B cell (primary cell): ENCODE measurements around the gene IL6ST. TPM values are rescaled to one million over a fixed set of nuclear protein-coding genes. Genes with fewer than 3 reads are reported as not detected.

Source experiments
- ATAC-seq: fragments of 200-7000 bp; cut with Tn5 transposase; one replicate; pipeline ENCODE4 v1.10.0; 2021; ENCODE audit warnings: low read depth, mild to moderate bottlenecking, moderate number of reproducible peaks, moderate library complexity
- CTCF ChIA-PET: fragments of 350-600 bp; sonication (Branson Sonifier 250); formaldehyde crosslinking; loops from one replicate; lab custom pipeline; 2021; ENCODE audit warnings: antibody characterized with exemption, inconsistent platforms; lab: Charles Lee
- POLR2A ChIA-PET: fragments of 350-600 bp; sonication (Branson Sonifier 250); formaldehyde crosslinking; loops from one replicate; lab custom pipeline; 2021; ENCODE audit warnings: antibody characterized with exemption; lab: Charles Lee
- DNase-seq: peaks from one replicate; pipeline ENCODE4 v3.0.0; 2013
- H2AFZ ChIP-seq: 2 replicates; pipeline ENCODE4 v1.6.1; 2012; ENCODE audit warnings: mild to moderate bottlenecking, low read depth, low read length; ENCODE audit not compliant: insufficient read depth, poor library complexity, severe bottlenecking
- H3K27ac ChIP-seq, 2 donors: 1 replicate in 1 of 2; 2 replicates in 1 of 2; pipeline ENCODE4 v1.5.1; 2012 to 2013; ENCODE audit warnings: low read length in 2 of 2, mild to moderate bottlenecking in 2 of 2, moderate library complexity in 1 of 2
- H3K27me3 ChIP-seq, 4 experiments: fragments of 200-600 bp in 1 of 4; sonication (generic) in 1 of 4; replicated peaks in 1 of 4; 1 replicate in 2 of 4; 2 replicates in 2 of 4; pipeline versions ENCODE4 v1.6.1 to v1.7.0; 2013 to 2016; ENCODE audit warnings: low read length in 3 of 4, mild to moderate bottlenecking in 2 of 4, mixed read lengths in 1 of 4, moderate library complexity in 1 of 4; ENCODE audit not compliant: insufficient read depth in 4 of 4, control insufficient read depth in 3 of 4; ENCODE audit errors: control extremely low read depth in 1 of 4
- H3K36me3 ChIP-seq, 2 experiments: replicated peaks in 1 of 2; 1 replicate in 1 of 2; 2 replicates in 1 of 2; pipeline versions ENCODE4 v1.6.1 to v1.7.1; 2013; ENCODE audit warnings: low read length in 1 of 2; ENCODE audit not compliant: insufficient read depth in 2 of 2, control insufficient read depth in 1 of 2; ENCODE audit errors: control extremely low read depth in 1 of 2, extremely low read depth in 1 of 2
- H3K4me1 ChIP-seq, 2 donors: fragments of 200-600 bp in 1 of 2; sonication (generic) in 1 of 2; 1 replicate in 1 of 2; 2 replicates in 1 of 2; pipeline versions ENCODE4 v1.5.1 to v1.6.1; 2013 to 2017; ENCODE audit warnings: low read length in 2 of 2; ENCODE audit not compliant: control insufficient read depth in 2 of 2, insufficient read depth in 2 of 2
- H3K4me2 ChIP-seq: replicated peaks from 2 replicates; pipeline ENCODE3; 2012; ENCODE audit warnings: mild to moderate bottlenecking, low read depth, low read length; ENCODE audit not compliant: poor library complexity, severe bottlenecking
- H3K4me3 ChIP-seq, 5 experiments: fragments of 200-600 bp in 1 of 5; sonication (generic) in 1 of 5; 1 replicate in 3 of 5; 2 replicates in 2 of 5; pipeline versions ENCODE4 v1.5.1 to v1.7.0; 2011 to 2016; ENCODE audit warnings: low read length in 4 of 5, mild to moderate bottlenecking in 4 of 5, low read depth in 2 of 5, control low read depth in 1 of 5, moderate library complexity in 1 of 5; ENCODE audit not compliant: insufficient read depth in 1 of 5; ENCODE audit errors: control extremely low read depth in 1 of 5, extremely low read depth in 1 of 5
- H3K79me2 ChIP-seq: fragments of 200-600 bp; sonication (generic); one replicate; pipeline ENCODE4 v1.6.0; 2016; ENCODE audit warnings: low read length; ENCODE audit not compliant: control insufficient read depth, insufficient read depth
- H3K9ac ChIP-seq: fragments of 200-600 bp; sonication (generic); 2 replicates; pipeline ENCODE4 v1.6.1; 2017; ENCODE audit warnings: mild to moderate bottlenecking, low read length, moderate library complexity
- H3K9me3 ChIP-seq, 3 donors: one replicate each; pipeline versions ENCODE4 v1.6.1 to v1.7.1; 2013; ENCODE audit warnings: low read length in 2 of 3; ENCODE audit not compliant: control insufficient read depth in 2 of 3, insufficient read depth in 1 of 3; ENCODE audit errors: control extremely low read depth in 1 of 3
- H4K20me1 ChIP-seq: 2 replicates; pipeline ENCODE4 v1.6.0; 2012; ENCODE audit warnings: mild to moderate bottlenecking, low read length; ENCODE audit not compliant: insufficient read depth, control insufficient read depth, poor library complexity, severe bottlenecking
- H3K27ac Mint-ChIP-seq: one replicate; pipeline ENCODE4 v1.8.0; 2021; ENCODE audit warnings: mixed read lengths
- H3K27me3 Mint-ChIP-seq: one replicate; pipeline ENCODE4 v1.8.0; 2021; ENCODE audit warnings: mixed read lengths
- H3K4me1 Mint-ChIP-seq: one replicate; pipeline ENCODE4 v1.8.0; 2021; ENCODE audit warnings: mixed read lengths
- H3K4me3 Mint-ChIP-seq: one replicate; pipeline ENCODE4 v1.8.0; 2021; ENCODE audit warnings: mixed read lengths
- H3K9me3 Mint-ChIP-seq: one replicate; pipeline ENCODE4 v1.8.0; 2022; ENCODE audit warnings: mixed read lengths; ENCODE audit not compliant: insufficient read depth
- EZH2 ChIP-seq: IDR thresholded peaks from 2 replicates; pipeline ENCODE4 v1.6.1; 2012; ENCODE audit warnings: borderline replicate concordance, low read depth, mild to moderate bottlenecking, moderate library complexity, low read length; ENCODE audit not compliant: insufficient read depth, poor library complexity, severe bottlenecking
- WGBS: methylation state at CpG from one replicate; pipeline ENCODE4 v1.1.5; 2013; ENCODE audit warnings: missing lambda C conversion rate; ENCODE audit not compliant: insufficient coverage; 5-methylcytosine and 5-hydroxymethylcytosine counted together
- intact Hi-C: fragments of 100-400 bp; cut with micrococcal nuclease; formaldehyde crosslinking; loops from one replicate; pipeline ENCODE4 v1.10.0; 2022
- polyA plus RNA-seq: library from polyadenylated mRNA; depleted of rRNA; stranded (reverse); fragments of >200 nt; gene quantifications from 2 replicates; pipeline ENCODE4 v1.2.3, GENCODE V29; 2012
- total RNA-seq, 2 donors: library from RNA; stranded (reverse); fragments of 120-200 nt in 1 of 2; gene quantifications; 1 replicate in 1 of 2; 2 replicates in 1 of 2; pipeline versions ENCODE4 v1.2.3 to v1.2.4, GENCODE V29; 2013 to 2022
- TF ChIP-seq, protein P1 (sequence below): fragments of 200-600 bp; IDR thresholded peaks from one replicate; pipeline ENCODE4 v1.8.0; 2022; ENCODE audit warnings: antibody characterized with exemption, mild to moderate bottlenecking

The IL6ST gene
- total and polyA plus RNA-seq, 2 donors (not counting 1 experiment from before 2014, with no cell fraction given) = 4.3 to 28.0 TPM

- no peak overlapping the region for H3K4me2 ChIP-seq
- DNase-seq (no peak), ATAC-seq (no peak)
- POLR2A ChIA-PET = no interaction called here
- Mint-ChIP-seq H3K9me3 (no peaks in the 10 kb centered on the region), H3K27me3 (no peaks in the 10 kb centered on the region), H3K4me3 (no peak overlapping the region), H3K4me1 (peaks cover 6% of the 10 kb centered on the region), H3K27ac (no peak overlapping the region)
- no peaks in the 10 kb centered on the region for H4K20me1 ChIP-seq
- H2AFZ ChIP-seq = no peak overlapping the region
- WGBS = 87% methylated on average over 10 of the region's 10 CpGs
- no peaks in the 10 kb centered on the region for H3K36me3 ChIP-seq
- H3K27me3 ChIP-seq = no peaks in the 10 kb centered on the region
- no peak overlapping the region for H3K27ac ChIP-seq
- H3K9ac ChIP-seq = no peak overlapping the region
- H3K79me2 ChIP-seq = no peaks in the 10 kb centered on the region
- intact Hi-C loops = no loop called here
- H3K4me3 ChIP-seq = no peak overlapping the region
- H3K4me1 ChIP-seq = peaks cover 5 to 8% of the 10 kb centered on the region in 2 donors
- CTCF ChIA-PET = interaction anchor here (1.1 kb wide), 1 partner anchor 20 kb away, joined by 5 read pairs; no protein-coding TSS in a partner anchor
- TF ChIP-seq, protein P1, sequence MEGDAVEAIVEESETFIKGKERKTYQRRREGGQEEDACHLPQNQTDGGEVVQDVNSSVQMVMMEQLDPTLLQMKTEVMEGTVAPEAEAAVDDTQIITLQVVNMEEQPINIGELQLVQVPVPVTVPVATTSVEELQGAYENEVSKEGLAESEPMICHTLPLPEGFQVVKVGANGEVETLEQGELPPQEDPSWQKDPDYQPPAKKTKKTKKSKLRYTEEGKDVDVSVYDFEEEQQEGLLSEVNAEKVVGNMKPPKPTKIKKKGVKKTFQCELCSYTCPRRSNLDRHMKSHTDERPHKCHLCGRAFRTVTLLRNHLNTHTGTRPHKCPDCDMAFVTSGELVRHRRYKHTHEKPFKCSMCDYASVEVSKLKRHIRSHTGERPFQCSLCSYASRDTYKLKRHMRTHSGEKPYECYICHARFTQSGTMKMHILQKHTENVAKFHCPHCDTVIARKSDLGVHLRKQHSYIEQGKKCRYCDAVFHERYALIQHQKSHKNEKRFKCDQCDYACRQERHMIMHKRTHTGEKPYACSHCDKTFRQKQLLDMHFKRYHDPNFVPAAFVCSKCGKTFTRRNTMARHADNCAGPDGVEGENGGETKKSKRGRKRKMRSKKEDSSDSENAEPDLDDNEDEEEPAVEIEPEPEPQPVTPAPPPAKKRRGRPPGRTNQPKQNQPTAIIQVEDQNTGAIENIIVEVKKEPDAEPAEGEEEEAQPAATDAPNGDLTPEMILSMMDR = no peak
- no peak for TF ChIP-seq EZH2
- H3K9me3 ChIP-seq = no peaks in the 10 kb centered on the region
Measured at GRCh38 chr5:55916986-55917385, 77.8 kb downstream of the IL6ST start.

DNA sequence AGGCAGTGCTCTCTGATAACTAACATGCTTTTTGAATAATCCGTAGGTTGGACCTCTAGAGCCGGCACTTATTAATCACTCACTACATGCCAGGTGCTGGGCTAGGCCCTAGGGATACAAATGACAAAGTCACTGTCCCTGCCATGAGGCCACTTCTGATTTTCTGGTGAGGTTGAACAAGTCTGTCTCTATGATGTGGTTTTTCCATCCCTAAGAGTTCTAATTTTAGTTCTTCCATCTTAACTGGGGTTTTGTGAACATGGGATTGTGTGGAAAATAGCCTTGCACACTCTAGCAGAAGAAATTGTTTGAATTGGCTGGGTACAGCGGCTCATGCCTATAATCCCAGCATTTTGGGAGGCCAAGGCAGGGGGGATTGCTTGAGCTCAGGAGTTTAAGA, 79.0 kb downstream of the IL6ST start:
- no peak overlapping the region for H2AFZ ChIP-seq
- H3K9ac ChIP-seq = no peak overlapping the region
- Mint-ChIP-seq H3K4me1 (peaks cover 6% of the 10 kb centered on the region), H3K27ac (no peak overlapping the region), H3K9me3 (no peaks in the 10 kb centered on the region), H3K27me3 (peaks cover 7% of the 10 kb centered on the region), H3K4me3 (no peak overlapping the region)
- peaks cover 5 to 8% of the 10 kb centered on the region in 2 donors for H3K4me1 ChIP-seq
- intact Hi-C loops = no loop called here
- H3K36me3 ChIP-seq = no peaks in the 10 kb centered on the region
- H3K79me2 ChIP-seq = no peaks in the 10 kb centered on the region
- ChIA-PET CTCF (interaction anchor here (1.1 kb wide), 1 partner anchor 21 kb away, joined by 5 read pairs; no protein-coding TSS in a partner anchor), POLR2A (interaction anchor here (0.7 kb wide), 1 partner anchor 745 kb away, joined by 4 read pairs; no protein-coding TSS in a partner anchor)
- TF ChIP-seq, protein P1 = no peak
- TF ChIP-seq EZH2 = no peak
- DNase-seq (no peak), ATAC-seq (no peak)
- no peaks in the 10 kb centered on the region for H3K9me3 ChIP-seq
- no peaks in the 10 kb centered on the region for H4K20me1 ChIP-seq
- no peak overlapping the region for H3K27ac ChIP-seq
- H3K4me3 ChIP-seq = no peak overlapping the region
- H3K4me2 ChIP-seq = no peak overlapping the region
- no CpG with 5 or more reads among the region's 3 CpGs for WGBS
- H3K27me3 ChIP-seq = no peaks in the 10 kb centered on the region
